Colonic mucosa (tissue), 4 donors: ENCODE data around the gene MCF2L. TPM values are rescaled to one million over a fixed set of nuclear protein-coding genes. Genes with fewer than 3 reads are reported as not detected.
"Not testable (repeated sequence)": the region's sequence is repeated elsewhere in the genome, so short reads cannot be mapped to it uniquely, and the experiment has no call there.

Source experiments
- DNase-seq: peaks from one replicate; pipeline ENCODE4 v3.0.0-alpha.2; 2020
- H3K27ac ChIP-seq: fragments of 200-600 bp; one replicate; pipeline ENCODE4 v1.8.0; 2021
- H3K27me3 ChIP-seq: fragments of 200-600 bp; one replicate; pipeline ENCODE4 v1.8.0; 2021
- H3K36me3 ChIP-seq: fragments of 200-600 bp; one replicate; pipeline ENCODE4 v1.8.0; 2021
- H3K4me1 ChIP-seq: fragments of 200-600 bp; one replicate; pipeline ENCODE4 v1.8.0; 2021; ENCODE audit warnings: mild to moderate bottlenecking
- H3K4me3 ChIP-seq: fragments of 200-600 bp; one replicate; pipeline ENCODE4 v1.8.0; 2021
- H3K9ac ChIP-seq, 2 donors: one replicate each; pipeline ENCODE4 v1.7.0; 2013; ENCODE audit warnings: control low read depth in 2 of 2, low read depth in 2 of 2, low read length in 2 of 2
- H3K9me3 ChIP-seq: fragments of 200-600 bp; one replicate; pipeline ENCODE4 v1.8.0; 2021
- CTCF ChIP-seq: fragments of 200-600 bp; IDR thresholded peaks from one replicate; pipeline ENCODE4 v1.8.0; 2022; ENCODE audit warnings: antibody characterized with exemption, mild to moderate bottlenecking
- intact Hi-C: fragments of 100-400 bp; cut with DNase I; formaldehyde crosslinking; loops from one replicate; pipeline ENCODE4 v1.14.1; 2022
- total RNA-seq, 2 donors: library from RNA; stranded (reverse); fragmentation: NEBNext Ultra II Directional in 1 of 2; extraction: Animal tissue kit (Norgen Biotek cat#: 25700) in 1 of 2; gene quantifications; one replicate each; pipeline ENCODE4 v1.2.1, GENCODE V29; 2021
- donor health status: healthy.
- donor health status: DM: no; HTN: no; CAD: no.
- donor health status: DM: no; HTN: no; CAD: no.

MCF2L gene
- total RNA-seq, 2 donors from 2014 or later: 45.0 to 88.3 TPM

GRCh38 chr13:113052206-113052605 is 83.2 kb downstream of the MCF2L start:
- Histone ChIP-seq H3K27ac (no peak overlapping the region), H3K4me1 (no peaks in the 10 kb centered on the region), H3K27me3 (no peaks in the 10 kb centered on the region), H3K9me3 (no peaks in the 10 kb centered on the region), H3K9ac (no peak overlapping the region), H3K4me3 (no peak overlapping the region), H3K36me3 (no peaks in the 10 kb centered on the region)
- DNase-seq: no peak
- TF ChIP-seq CTCF: no peak
- intact Hi-C loops: no loop called here

- intact Hi-C loops: no loop called here
- Histone ChIP-seq H3K9ac (no peak overlapping the region), H3K4me1 (no peaks in the 10 kb centered on the region), H3K27ac (no peak overlapping the region), H3K27me3 (no peaks in the 10 kb centered on the region), H3K36me3 (no peaks in the 10 kb centered on the region), H3K4me3 (no peak overlapping the region), H3K9me3 (no peaks in the 10 kb centered on the region)
- DNase-seq: no peak
- no peak for TF ChIP-seq CTCF
Measured at GRCh38 chr13:113052971-113053370, 84.0 kb downstream of the MCF2L start.

GRCh38 chr13:113053376-113053775 is 84.4 kb downstream of the MCF2L start:
- TF ChIP-seq CTCF: no peak
- intact Hi-C loops: no loop called here
- no peak overlapping the region for H3K4me3 ChIP-seq
- H3K36me3 ChIP-seq: no peaks in the 10 kb centered on the region
- H3K4me1 ChIP-seq: no peaks in the 10 kb centered on the region
- no peaks in the 10 kb centered on the region for H3K9me3 ChIP-seq
- H3K9ac ChIP-seq: no peak overlapping the region
- DNase-seq: no peak
- H3K27ac ChIP-seq: no peak overlapping the region
- H3K27me3 ChIP-seq: no peaks in the 10 kb centered on the region

- no peak for DNase-seq
- H3K27me3 ChIP-seq: no peaks in the 10 kb centered on the region
- H3K36me3 ChIP-seq: no peaks in the 10 kb centered on the region
- no peak overlapping the region for H3K9ac ChIP-seq
- no peaks in the 10 kb centered on the region for H3K4me1 ChIP-seq
- intact Hi-C loops: no loop called here
- TF ChIP-seq CTCF: no peak
- no peaks in the 10 kb centered on the region for H3K9me3 ChIP-seq
- H3K27ac ChIP-seq: no peak overlapping the region
- no peak overlapping the region for H3K4me3 ChIP-seq
Measured at GRCh38 chr13:113053801-113054604, 85.0 kb downstream of the MCF2L start.

- no peaks in the 10 kb centered on the region for H3K9me3 ChIP-seq
- H3K27ac ChIP-seq: no peak overlapping the region
- TF ChIP-seq CTCF: no peak
- no peaks in the 10 kb centered on the region for H3K4me1 ChIP-seq
- no peak overlapping the region for H3K4me3 ChIP-seq
- no peak overlapping the region for H3K9ac ChIP-seq
- H3K27me3 ChIP-seq: no peaks in the 10 kb centered on the region
- no peak for DNase-seq
- intact Hi-C loops: no loop called here
- H3K36me3 ChIP-seq: no peaks in the 10 kb centered on the region
Measured at GRCh38 chr13:113057084-113057483, 88.1 kb downstream of the MCF2L start.

- H3K4me3 ChIP-seq, H3K36me3 ChIP-seq, H3K27ac ChIP-seq, H3K9ac ChIP-seq, intact Hi-C loops, H3K27me3 ChIP-seq, H3K9me3 ChIP-seq, H3K4me1 ChIP-seq, DNase-seq: not testable (repeated sequence)
Measured at GRCh38 chr13:113057559-113057958, 88.5 kb downstream of the MCF2L start.
